Smooth muscle cell (in vitro differentiated cells): ENCODE measurements around the gene EFL1. TPM values are rescaled to one million over a fixed set of nuclear protein-coding genes. Genes with fewer than 3 reads are reported as not detected.

Experiments
- DNase-seq: peaks from one replicate; lab custom pipeline; 2025; ENCODE audit not compliant: unreplicated experiment; lab: John Stamatoyannopoulos, UW
- H2AFZ ChIP-seq: fragments of 200-600 bp; sonication (generic); 2 replicates; pipeline ENCODE4 v1.6.0; 2016; ENCODE audit warnings: antibody characterized with exemption, low read depth, mild to moderate bottlenecking
- H3F3A ChIP-seq: fragments of 200-600 bp; sonication (generic); 2 replicates; pipeline ENCODE4 v1.6.0; 2017; ENCODE audit warnings: antibody characterized with exemption, low read depth
- H3K27ac ChIP-seq: fragments of 200-600 bp; sonication (generic); 2 replicates; pipeline ENCODE4 v1.5.1; 2016; ENCODE audit warnings: low read depth, mild to moderate bottlenecking
- H3K27me3 ChIP-seq: fragments of 200-600 bp; sonication (generic); 2 replicates; pipeline ENCODE4 v1.6.1; 2016; ENCODE audit warnings: low read depth, mild to moderate bottlenecking
- H3K36me3 ChIP-seq: fragments of 200-600 bp; sonication (generic); 2 replicates; pipeline ENCODE4 v1.5.1; 2016; ENCODE audit warnings: low read depth
- H3K4me1 ChIP-seq: fragments of 200-600 bp; sonication (generic); 2 replicates; pipeline ENCODE4 v1.5.1; 2016; ENCODE audit warnings: low read depth
- H3K4me2 ChIP-seq: fragments of 200-600 bp; sonication (generic); 2 replicates; pipeline ENCODE4 v1.6.0; 2016; ENCODE audit warnings: mild to moderate bottlenecking
- H3K4me3 ChIP-seq: fragments of 200-600 bp; sonication (generic); 2 replicates; pipeline ENCODE4 v1.5.1; 2016; ENCODE audit warnings: mild to moderate bottlenecking
- H3K79me2 ChIP-seq: fragments of 200-600 bp; sonication (generic); 2 replicates; pipeline ENCODE4 v1.6.0; 2016; ENCODE audit warnings: low read depth, mild to moderate bottlenecking
- H3K9ac ChIP-seq: fragments of 200-600 bp; sonication (generic); 2 replicates; pipeline ENCODE4 v1.6.0; 2016; ENCODE audit warnings: low read depth
- H3K9me3 ChIP-seq: fragments of 200-600 bp; sonication (generic); replicated peaks from 2 replicates; pipeline ENCODE4 v1.5.1; 2016; ENCODE audit warnings: low read depth
- H4K20me1 ChIP-seq: fragments of 200-600 bp; sonication (generic); 2 replicates; pipeline ENCODE4 v1.6.0; 2016; ENCODE audit warnings: low read depth
- WGBS: methylation state at CpG from one replicate; pipeline ENCODE4 v1.1.7; 2016; ENCODE audit warnings: low lambda C conversion rate; 5-methylcytosine and 5-hydroxymethylcytosine counted together
- polyA plus RNA-seq: library from polyadenylated mRNA; unstranded; fragments of >200 nt; fragmentation: Nextera tagmentation; extraction: Ambion mirVana; gene quantifications from 2 replicates; pipeline ENCODE4 v1.2.1, GENCODE V29; 2016
- total RNA-seq: library from RNA; depleted of rRNA; stranded (reverse); fragments of >200 nt; gene quantifications from 2 replicates; pipeline ENCODE4 v1.2.3, GENCODE V29; 2014
- TF ChIP-seq, protein P1 (sequence below): fragments of 200-600 bp; sonication (generic); IDR thresholded peaks from 2 replicates; pipeline ENCODE4 v1.5.1; 2017; ENCODE audit warnings: borderline replicate concordance, mild to moderate bottlenecking, antibody characterized with exemption; ENCODE audit not compliant: insufficient read depth, poor library complexity, severe bottlenecking

EFL1 gene
- total and polyA plus RNA-seq, 2 experiments from 2014 or later = 4.5 to 12.8 TPM

DNA sequence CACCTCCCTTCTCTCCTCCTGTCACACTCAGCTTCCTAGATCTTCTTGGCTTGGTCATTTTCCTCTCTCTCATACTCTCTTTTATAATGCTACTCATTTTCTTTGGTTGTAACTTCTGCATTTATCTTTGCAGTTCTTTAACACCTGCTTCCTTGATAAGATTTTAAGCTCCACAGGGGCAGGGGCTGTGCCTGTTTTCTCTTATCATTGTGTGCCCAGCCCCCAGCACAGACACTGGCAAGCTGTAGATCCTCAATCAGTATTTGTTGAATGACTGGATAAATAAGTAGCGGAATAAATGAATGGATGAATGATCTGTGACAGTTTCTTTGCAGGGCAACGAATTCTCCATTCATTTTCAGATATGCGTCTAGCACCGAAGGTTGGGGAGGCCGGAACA is 152.4 kb downstream of the EFL1 start:
- H3K9ac ChIP-seq = no peak overlapping the region
- no peaks in the 10 kb centered on the region for H3K4me1 ChIP-seq
- H3K79me2 ChIP-seq = no peaks in the 10 kb centered on the region
- H3K9me3 ChIP-seq = no peaks in the 10 kb centered on the region
- H3K27ac ChIP-seq = no peak overlapping the region
- H3K27me3 ChIP-seq = no peaks in the 10 kb centered on the region
- TF ChIP-seq, protein P1, sequence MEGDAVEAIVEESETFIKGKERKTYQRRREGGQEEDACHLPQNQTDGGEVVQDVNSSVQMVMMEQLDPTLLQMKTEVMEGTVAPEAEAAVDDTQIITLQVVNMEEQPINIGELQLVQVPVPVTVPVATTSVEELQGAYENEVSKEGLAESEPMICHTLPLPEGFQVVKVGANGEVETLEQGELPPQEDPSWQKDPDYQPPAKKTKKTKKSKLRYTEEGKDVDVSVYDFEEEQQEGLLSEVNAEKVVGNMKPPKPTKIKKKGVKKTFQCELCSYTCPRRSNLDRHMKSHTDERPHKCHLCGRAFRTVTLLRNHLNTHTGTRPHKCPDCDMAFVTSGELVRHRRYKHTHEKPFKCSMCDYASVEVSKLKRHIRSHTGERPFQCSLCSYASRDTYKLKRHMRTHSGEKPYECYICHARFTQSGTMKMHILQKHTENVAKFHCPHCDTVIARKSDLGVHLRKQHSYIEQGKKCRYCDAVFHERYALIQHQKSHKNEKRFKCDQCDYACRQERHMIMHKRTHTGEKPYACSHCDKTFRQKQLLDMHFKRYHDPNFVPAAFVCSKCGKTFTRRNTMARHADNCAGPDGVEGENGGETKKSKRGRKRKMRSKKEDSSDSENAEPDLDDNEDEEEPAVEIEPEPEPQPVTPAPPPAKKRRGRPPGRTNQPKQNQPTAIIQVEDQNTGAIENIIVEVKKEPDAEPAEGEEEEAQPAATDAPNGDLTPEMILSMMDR = no peak
- H3K36me3 ChIP-seq = no peaks in the 10 kb centered on the region
- no peak overlapping the region for H2AFZ ChIP-seq
- DNase-seq = no peak
- H3K4me2 ChIP-seq = no peak overlapping the region
- H3F3A ChIP-seq = no peaks in the 10 kb centered on the region
- WGBS = 99% methylated on average over 5 of the region's 5 CpGs
- no peak overlapping the region for H3K4me3 ChIP-seq
- H4K20me1 ChIP-seq = no peaks in the 10 kb centered on the region

DNA sequence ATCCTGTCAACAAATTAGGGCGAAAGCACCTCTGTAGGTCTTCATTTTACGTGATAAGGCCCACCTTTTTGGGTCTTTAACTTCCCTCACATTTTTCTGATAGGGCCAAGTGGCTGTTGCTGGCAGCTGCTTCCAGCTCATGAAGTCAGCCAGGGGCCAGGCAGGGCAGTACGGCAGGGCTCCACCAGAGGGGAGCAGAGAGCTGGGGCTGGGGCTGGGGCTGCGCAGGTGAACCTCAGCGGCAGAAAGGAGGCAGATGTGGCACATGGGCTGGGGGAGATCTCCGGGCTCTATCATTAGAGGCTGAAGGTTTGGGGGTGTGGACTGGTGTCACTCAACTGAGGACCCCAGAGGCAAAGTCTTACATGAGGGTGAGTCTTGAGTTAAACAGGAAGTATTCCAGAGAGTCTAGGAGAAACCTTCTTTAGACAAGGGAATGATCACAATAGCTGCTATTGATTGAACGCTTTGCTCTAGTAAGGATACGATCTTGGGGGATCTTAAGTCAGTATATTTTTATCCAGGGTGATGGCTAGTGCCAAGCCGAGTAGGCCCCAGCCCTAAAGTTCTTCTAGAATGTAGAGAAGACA is 153.9 kb downstream of the EFL1 start:
- whole genome bisulfite sequencing = 54% methylated on average over 9 of the region's 9 CpGs
- H3K4me2 ChIP-seq = no peak overlapping the region
- no peaks in the 10 kb centered on the region for H3K79me2 ChIP-seq
- H3K36me3 ChIP-seq = no peaks in the 10 kb centered on the region
- no peaks in the 10 kb centered on the region for H3F3A ChIP-seq
- no peaks in the 10 kb centered on the region for H3K27me3 ChIP-seq
- no peaks in the 10 kb centered on the region for H3K9me3 ChIP-seq
- no peak overlapping the region for H2AFZ ChIP-seq
- no peak for DNase-seq
- H3K4me1 ChIP-seq = no peaks in the 10 kb centered on the region
- TF ChIP-seq, protein P1 = peak; percentile 65
- H3K4me3 ChIP-seq = no peak overlapping the region
- no peak overlapping the region for H3K27ac ChIP-seq
- no peaks in the 10 kb centered on the region for H4K20me1 ChIP-seq
- H3K9ac ChIP-seq = no peak overlapping the region

DNA sequence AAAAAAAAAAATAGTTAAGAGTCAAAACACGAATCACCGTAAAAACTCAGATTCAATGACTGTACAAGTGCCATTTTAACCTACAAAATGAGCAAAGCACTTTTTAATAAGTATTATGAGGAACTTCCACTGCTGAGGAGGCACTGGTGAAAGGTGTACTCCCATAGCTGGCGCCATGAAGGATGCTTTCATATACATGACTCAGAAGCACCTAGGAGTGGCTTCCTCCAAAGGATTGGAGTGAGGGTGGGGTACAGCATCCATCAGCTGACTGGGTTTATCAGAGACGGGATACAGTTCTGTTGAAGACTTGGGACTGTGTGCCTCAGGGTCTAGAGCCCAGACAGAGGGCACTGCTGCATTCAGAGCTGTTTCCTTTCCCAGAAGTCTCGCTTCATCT is 155.9 kb downstream of the EFL1 start:
- H3K27ac ChIP-seq = peak overlapping the region; percentile 11
- 86% methylated on average over 5 of the region's 5 CpGs for WGBS
- no peak for DNase-seq
- TF ChIP-seq, protein P1 = no peak
- H3K27me3 ChIP-seq = no peaks in the 10 kb centered on the region
- H3K9ac ChIP-seq = no peak overlapping the region
- no peaks in the 10 kb centered on the region for H4K20me1 ChIP-seq
- H3K4me1 ChIP-seq = no peaks in the 10 kb centered on the region
- H3K36me3 ChIP-seq = no peaks in the 10 kb centered on the region
- H3F3A ChIP-seq = no peaks in the 10 kb centered on the region
- no peaks in the 10 kb centered on the region for H3K9me3 ChIP-seq
- no peaks in the 10 kb centered on the region for H3K79me2 ChIP-seq
- no peak overlapping the region for H3K4me3 ChIP-seq
- H2AFZ ChIP-seq = no peak overlapping the region
- H3K4me2 ChIP-seq = no peak overlapping the region
